ENCODE results near the gene KRTAP10-6. TPM values are rescaled to one million over a fixed set of nuclear protein-coding genes. Genes with fewer than 3 reads are reported as not detected.
"Not testable (repeated sequence)": the region's sequence is repeated elsewhere in the genome, so short reads cannot be mapped to it uniquely, and the experiment has no call there.

KRTAP10-6 gene
- total RNA-seq (2014; rRNA removed; shearing (Covaris generic)): not detected in 2 replicates
- not detected in 2 replicates for polyA plus RNA-seq (2014; cell fraction: nucleus; rRNA removed)

DNA sequence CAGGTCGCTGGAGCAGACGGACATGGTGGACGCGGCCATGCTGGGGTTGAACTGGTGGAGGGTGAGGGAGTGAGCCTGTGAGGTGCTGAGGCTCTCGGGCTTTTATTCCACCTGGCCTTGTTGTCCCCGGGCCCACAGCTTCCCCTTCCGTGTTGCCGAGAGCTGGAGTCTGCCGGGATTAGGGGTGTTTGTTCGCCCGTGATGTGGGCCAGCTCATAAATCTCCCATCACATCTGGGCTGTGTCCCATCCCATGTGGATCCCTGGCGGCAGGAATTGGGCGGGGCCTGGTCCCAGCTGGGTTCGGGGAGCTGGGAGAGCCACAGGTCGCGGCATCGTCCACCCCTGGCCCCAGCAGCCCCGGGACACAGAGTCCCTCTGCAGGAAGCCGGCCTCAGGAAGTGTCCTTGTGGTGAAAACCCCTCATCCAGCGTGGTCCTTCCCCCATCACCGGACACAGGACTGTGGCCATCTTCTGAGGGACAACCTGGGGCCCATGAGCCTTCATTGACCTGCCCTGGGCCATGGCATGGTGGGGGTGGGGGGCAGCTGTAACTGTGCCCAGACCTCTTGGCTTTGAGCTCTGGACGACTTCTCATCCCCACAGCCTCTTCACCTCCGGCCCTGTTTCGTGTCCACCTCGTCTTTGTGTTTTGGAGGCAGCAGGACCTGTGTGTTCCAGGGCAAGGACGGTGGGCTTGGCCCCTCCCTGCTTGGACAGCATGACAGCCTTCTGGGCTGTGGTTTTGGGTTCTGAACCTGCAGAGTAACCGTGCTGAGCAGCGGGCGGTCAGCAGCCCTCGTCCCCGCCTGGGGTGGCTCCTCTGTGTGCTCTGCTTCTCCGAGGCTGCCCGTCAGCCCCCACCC lies at the start of gene KRTAP10-6:
Gene KRTAP10-6, minus strand, starts transcription at position 60 of the 866 bp plus-strand sequence. Its CDS starts 21 bp downstream, at position 39.
- no peak for DNase-seq (ENCODE audit: extremely low read depth, low read depth)

GRCh38 chr21:44640761-44641160 lies 48.5 kb upstream of the KRTAP10-6 start:
- no peak for DNase-seq (ENCODE audit: extremely low read depth, low read depth)

GRCh38 chr21:44639331-44639655 lies 47.0 kb upstream of the KRTAP10-6 start:
- DNase-seq (ENCODE audit: extremely low read depth, low read depth): no peak

GRCh38 chr21:44638506-44639330 lies 46.4 kb upstream of the KRTAP10-6 start:
- DNase-seq (ENCODE audit: extremely low read depth, low read depth): not testable (repeated sequence)

DNA sequence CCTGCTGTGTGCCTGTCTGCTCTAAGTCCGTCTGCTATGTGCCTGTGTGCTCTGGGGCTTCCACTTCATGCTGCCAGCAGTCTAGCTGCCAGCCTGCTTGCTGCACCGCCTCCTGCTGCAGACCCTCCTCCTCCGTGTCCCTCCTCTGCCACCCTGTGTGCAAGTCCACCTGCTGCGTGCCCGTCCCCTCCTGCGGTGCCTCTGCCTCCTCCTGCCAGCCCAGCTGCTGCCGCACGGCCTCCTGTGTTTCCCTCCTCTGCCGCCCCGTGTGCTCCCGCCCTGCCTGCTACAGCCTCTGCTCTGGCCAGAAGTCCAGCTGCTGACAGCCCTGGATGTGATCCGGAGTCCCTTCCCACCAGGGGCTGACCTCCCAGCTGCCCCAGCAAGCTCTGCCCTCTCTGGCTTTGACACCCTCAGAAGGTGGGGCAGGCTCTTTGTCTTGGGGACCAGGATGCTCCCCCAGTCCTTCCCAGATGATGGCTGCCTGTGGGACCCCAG lies 45.6 kb upstream of the KRTAP10-6 start:
- DNase-seq (ENCODE audit: extremely low read depth, low read depth): not testable (repeated sequence)

- DNase-seq (ENCODE audit: extremely low read depth, low read depth): no peak
Measured at GRCh38 chr21:44637018-44637850, 44.9 kb upstream of the KRTAP10-6 start, which contains the start of gene KRTAP10-10. TSS of gene KRTAP10-10 (plus strand) at chr21:44637356. CDS start at chr21:44637418, 62 bp downstream.

GRCh38 chr21:44636209-44637017 lies 44.1 kb upstream of the KRTAP10-6 start:
- DNase-seq (ENCODE audit: extremely low read depth, low read depth): no peak

DNA sequence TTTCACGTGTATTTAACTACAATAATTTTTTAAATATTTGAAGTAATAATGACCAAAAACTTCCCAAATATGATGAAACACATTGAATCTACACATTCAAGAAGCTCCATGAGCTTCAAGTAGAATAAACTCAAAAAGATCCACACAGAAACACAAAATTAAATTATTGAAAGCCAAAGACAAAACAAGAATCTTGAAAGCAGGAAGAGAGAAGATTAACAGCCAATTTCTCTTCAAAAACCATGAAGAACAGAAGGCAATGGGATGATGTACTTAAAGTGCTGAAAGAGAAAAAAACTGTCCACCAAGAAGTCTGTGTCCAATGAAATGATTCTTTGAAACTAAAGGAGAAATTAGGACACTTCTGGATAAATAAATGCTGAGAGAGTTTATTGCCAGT lies 39.8 kb upstream of the KRTAP10-6 start:
- no peak for DNase-seq (ENCODE audit: extremely low read depth, low read depth)

GRCh38 chr21:44630440-44630839 lies 38.1 kb upstream of the KRTAP10-6 start:
- no peak for DNase-seq (ENCODE audit: extremely low read depth, low read depth)

GRCh38 chr21:44628707-44629391 lies 36.5 kb upstream of the KRTAP10-6 start:
- DNase-seq (ENCODE audit: extremely low read depth, low read depth): no peak

- DNase-seq (ENCODE audit: extremely low read depth, low read depth): not testable (repeated sequence)
Measured at GRCh38 chr21:44627831-44628233, 35.5 kb upstream of the KRTAP10-6 start.

- DNase-seq (ENCODE audit: extremely low read depth, low read depth): not testable (repeated sequence)
Measured at GRCh38 chr21:44627181-44627822, 35.0 kb upstream of the KRTAP10-6 start.

- DNase-seq (ENCODE audit: extremely low read depth, low read depth): no peak
Measured at GRCh38 chr21:44626673-44627143, 34.4 kb upstream of the KRTAP10-6 start, which contains the start of gene KRTAP10-9. TSS of gene KRTAP10-9 (plus strand) at chr21:44627093. CDS start at chr21:44627172, 79 bp downstream.

- no peak for DNase-seq (ENCODE audit: extremely low read depth, low read depth)
Measured at GRCh38 chr21:44626262-44626661, 34.0 kb upstream of the KRTAP10-6 start.

DNA sequence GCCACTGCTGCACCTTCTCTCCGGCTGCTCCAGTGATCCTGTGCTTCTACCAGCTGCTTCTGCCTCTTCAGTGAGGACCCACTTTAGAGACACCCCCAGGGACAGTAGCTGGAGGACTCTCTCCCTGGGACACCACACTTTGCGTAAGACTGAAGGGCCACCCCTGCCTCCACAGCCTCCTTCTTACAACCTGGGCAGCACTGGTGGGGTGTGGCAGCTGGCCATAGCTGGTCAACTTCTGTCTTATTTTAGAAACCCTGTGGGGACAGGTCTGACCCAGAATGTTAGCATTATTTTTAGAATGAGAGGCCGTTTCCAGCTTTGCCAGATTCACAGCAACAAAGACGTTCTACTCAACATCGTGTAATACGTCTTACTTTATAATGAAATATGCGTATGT lies 33.5 kb upstream of the KRTAP10-6 start:
- DNase-seq (ENCODE audit: extremely low read depth, low read depth): no peak

- DNase-seq (ENCODE audit: extremely low read depth, low read depth): no peak
Measured at GRCh38 chr21:44623575-44623974, 31.3 kb upstream of the KRTAP10-6 start.

DNA sequence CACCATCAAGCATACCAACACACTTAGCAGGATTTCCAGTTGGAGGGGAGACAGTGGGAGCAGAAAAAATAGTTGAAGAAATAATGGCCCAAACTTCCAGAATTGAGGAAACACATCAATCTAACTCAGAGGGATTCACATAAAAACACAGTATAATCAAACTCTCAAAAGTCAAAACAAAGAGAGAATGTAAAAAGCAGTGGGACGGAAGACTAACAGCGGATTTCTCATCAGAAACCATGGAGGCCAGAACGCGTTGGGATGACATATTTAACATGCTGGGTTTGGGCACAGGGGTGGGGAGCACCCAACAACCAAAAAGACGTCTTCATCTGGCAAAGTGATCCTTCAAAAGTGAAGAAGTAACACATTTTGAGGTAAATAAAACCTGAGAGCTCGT lies 27.6 kb upstream of the KRTAP10-6 start:
- no peak for DNase-seq (ENCODE audit: extremely low read depth, low read depth)

GRCh38 chr21:44618909-44619308 lies 26.6 kb upstream of the KRTAP10-6 start:
- no peak for DNase-seq (ENCODE audit: extremely low read depth, low read depth)

Measured in NCI-H460 (cell line).